Endometrial microvascular endothelial cells (primary cell): ENCODE results near the gene PALD1. TPM values are rescaled to one million over a fixed set of nuclear protein-coding genes. Genes with fewer than 3 reads are reported as not detected.
"Not testable (repeated sequence)": the region's sequence is repeated elsewhere in the genome, so short reads cannot be mapped to it uniquely, and the experiment has no call there.

ENCODE experiments used
- in situ Hi-C: cut with HindIII; loops from 2 replicates; pipeline ENCODE4 v1.10.0; 2017; ENCODE audit warnings: low sequenced_read_pairs, low pct_unique_long_range_greater_than_20kb; ENCODE audit errors: inconsistent ontology term
- total RNA-seq: library from RNA; depleted of rRNA; stranded (reverse); fragments of >200 nt; gene quantifications from one replicate; pipeline ENCODE4 v1.2.3, GENCODE V29; 2015; ENCODE audit errors: inconsistent ontology term

PALD1 gene
- total RNA-seq, 1 donor from 2014 or later = 5.3 TPM

DNA sequence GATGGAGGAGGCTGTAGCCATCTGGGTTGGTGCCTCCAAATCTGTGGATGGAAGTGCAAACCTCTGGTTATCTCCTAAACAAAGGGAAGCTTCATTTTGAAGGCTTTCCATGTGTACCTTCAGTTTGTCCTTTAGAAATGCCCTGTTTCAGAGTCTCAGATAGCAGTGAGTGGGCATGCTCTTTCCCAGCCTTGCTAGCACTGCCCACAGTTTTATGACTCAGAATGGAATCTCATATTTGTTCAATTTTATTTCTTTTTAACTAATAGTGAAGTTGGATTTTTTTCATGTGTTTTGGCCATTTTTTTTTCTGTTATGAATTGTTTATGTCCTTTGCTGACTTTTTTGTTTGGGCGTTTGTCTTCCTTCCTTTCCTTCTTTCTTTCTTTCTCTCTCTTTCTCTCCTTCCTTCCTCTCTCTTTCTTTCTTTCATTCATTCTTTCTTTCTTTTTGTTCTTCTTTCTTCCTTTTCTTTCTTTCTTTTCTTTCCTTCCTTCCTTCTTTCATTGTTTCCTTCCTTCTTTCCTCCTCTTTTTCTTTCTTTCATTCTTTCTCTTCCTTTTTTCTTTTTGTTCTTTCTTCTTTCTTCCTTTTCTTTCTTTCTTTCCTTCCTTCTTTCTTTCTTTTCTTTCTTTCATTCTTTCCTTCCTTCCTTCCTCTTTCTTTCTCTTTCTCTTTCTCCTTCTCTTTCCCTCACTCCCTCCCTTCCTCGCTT lies 98.4 kb downstream of the PALD1 start:
- in situ Hi-C loops = no loop called here

DNA sequence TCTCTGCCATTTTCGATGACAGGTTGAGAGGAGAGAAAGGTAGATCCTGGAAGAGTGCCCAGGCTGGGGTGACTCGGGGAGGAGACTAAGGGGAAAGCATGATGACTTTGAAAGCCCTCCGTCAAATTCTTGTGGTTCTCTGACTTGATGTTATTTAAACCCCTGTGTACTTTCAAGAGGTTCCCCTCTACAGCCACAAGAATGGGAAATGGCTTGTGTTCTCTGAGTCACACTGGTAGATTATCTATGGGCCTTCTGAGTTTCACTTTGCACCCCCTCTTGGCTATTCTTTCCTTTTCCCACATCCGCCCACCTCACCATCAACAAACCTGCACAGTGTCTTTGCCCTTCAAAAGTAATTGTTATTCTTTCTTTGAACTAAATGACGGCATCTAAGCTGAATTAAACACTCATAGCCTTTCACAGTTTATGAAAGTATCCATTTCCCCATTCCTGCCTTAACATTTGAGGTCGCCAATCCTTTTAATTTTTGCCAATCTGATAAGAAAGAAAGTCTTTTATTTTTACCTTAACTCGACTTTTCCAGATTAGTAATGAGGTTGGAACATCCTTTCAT lies 99.9 kb downstream of the PALD1 start:
- in situ Hi-C loops = no loop called here

DNA sequence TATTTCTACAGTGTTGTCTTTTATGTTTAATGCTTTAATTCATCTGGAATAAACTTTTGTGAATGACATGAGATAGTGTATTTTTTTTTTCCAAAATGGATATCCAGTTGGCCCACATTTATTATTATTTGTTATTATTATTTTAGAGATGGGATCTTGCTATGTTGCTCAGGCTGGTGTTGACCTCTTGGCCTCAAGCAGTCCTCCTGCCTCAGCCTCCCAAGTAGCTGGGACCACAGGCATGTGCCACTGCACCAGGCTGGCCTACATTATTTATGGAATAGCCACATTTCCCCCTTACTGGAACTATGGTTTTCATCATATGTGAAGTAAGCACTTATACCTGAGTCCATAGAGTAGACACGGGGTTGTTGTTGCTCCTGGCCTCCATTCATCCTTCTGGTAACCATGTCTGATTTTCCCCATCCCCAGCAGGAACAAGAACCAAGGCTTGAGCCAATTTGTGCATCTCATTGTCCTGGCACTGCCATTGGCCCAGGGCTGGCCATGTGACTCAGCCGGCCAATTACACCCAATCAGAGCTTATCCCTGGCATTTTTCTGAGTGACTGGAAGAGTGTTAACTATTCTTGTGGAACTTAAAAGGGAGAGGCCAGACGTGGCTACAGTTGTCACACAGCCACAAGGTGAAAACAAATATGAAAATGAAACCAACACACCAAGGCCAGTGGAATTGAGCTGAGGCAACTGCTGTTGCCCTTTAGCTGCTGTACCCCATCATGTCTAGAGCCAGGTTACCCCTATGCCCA lies 100.9 kb downstream of the PALD1 start:
- in situ Hi-C loops = no loop called here

DNA sequence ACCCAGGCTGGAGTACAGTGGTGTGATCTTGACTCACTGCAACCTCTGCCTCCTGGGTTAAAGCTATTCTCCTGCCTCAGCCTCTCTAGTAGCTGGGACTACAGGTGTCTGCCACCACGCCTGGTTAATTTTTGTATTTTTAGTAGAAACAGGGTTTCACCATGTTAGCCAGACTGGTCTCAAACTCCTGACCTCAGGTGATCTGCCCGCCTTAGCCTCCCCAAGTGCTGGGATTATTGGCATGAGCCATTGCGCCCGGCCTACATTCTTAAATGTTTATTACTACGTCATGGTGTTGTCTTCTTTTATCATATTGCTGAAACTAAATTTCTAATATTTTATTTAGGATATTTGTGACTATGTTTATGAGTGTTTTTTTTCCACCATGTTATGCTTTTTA lies 102.6 kb downstream of the PALD1 start:
- in situ Hi-C loops = not testable (repeated sequence)

DNA sequence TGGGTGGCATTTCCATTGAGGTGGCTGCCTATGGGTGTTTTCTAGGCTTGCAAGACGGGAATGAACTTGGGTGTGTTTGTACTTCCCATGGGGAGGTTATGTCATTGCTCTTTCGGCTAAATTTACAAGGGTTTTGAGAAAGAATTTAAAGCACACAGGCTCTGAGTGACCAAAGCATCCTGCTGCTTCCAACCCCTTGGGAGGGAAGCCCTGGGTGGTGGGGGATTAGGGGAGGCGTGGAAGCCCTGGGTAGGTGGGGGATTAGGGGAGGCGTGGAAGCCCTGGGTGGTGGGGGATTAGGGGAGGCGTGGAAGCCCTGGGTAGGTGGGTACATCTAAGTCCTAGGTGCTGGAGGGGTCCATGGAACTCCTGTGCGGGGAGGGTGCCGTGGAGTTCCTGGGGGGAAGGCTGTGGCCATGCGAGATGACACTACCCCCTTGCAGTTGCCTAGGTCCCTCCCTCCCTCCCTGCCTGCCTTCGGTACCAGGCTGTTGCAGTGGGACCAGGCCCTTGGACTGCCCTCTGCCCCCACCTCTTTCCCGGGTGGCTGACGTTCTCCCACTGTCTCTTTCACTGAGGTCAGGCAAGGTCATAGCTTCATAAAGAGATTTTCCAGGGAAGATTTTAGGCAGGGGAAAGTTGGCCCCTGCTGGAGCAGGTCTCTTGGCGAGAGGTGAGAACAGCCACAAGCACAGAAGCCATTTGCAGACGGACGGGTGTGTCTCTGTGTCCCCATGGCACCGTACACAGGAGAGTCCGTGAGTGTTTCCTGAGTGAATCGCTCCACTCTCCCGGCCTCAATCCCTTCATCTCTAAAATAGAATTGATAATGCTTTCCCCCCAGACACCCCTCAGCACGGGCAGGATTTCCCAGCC lies 104.5 kb downstream of the PALD1 start:
- in situ Hi-C loops = no loop called here

DNA sequence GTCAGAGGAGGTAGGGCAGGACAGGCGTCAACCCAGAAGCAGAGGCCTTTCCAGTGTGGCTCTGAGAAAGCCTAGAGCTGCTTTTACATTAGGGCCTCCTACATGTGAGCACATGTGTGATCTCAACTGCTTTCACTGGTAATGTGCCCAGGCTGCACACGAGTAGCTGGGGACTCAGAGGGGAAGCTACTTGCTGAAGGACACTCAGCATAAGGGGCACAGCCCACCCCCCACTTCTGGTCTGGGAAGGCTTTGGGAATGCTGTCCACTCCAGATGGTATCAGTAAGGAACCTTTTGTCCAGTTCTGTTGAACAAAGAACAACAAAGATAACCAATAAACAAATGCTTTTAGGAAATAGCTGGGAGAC lies 105.1 kb downstream of the PALD1 start:
- in situ Hi-C loops = no loop called here

DNA sequence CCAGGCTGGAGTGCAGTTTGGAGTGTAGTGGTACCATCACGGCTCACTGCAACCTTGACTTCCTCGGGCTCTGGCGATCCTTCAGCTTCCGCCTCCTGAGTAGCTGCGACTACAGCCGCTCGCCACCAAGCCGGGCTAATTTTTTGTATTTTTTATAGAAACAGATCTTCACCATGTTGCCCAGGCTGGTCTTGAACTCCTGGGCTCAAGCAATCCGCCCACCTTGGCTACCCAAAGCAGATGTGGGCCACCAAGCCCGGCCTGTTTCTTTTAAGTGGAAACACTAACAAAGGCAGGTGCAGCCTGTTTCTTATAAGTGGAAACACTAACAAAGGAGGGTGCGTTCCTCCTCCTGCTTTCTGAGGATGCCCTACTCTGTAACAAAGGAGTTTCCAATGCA lies 105.8 kb downstream of the PALD1 start:
- in situ Hi-C loops = no loop called here

DNA sequence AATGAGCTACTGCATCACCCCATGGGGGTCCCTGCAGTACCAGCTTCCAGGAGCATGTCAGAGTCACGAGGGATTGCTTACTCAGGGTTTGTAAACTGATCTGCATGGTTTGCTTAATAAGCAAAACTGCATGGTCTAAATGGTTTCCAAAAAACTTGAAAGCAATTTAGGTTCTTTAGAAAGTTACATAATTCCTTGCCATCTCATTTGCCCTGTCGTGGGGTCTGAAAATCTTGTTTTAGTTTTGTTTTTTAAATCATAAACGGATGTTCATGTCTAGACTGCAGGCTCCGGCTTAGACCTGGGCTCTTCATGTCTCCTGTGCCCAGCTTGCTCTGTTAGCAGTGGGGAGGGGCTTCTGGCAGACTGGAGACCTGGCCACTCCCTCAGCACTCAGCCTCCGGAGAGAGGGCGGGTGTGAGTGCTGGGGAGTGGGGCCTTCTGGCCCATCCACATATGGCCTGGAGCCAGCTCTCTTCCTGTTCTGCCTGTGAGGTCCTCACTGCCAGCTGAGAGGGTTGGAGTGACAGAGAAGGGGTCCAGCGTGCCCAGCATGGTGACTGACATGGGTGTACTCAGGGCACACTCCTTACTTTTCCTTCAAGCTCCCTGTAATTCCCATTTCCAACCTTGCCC lies 106.5 kb downstream of the PALD1 start:
- in situ Hi-C loops = no loop called here

DNA sequence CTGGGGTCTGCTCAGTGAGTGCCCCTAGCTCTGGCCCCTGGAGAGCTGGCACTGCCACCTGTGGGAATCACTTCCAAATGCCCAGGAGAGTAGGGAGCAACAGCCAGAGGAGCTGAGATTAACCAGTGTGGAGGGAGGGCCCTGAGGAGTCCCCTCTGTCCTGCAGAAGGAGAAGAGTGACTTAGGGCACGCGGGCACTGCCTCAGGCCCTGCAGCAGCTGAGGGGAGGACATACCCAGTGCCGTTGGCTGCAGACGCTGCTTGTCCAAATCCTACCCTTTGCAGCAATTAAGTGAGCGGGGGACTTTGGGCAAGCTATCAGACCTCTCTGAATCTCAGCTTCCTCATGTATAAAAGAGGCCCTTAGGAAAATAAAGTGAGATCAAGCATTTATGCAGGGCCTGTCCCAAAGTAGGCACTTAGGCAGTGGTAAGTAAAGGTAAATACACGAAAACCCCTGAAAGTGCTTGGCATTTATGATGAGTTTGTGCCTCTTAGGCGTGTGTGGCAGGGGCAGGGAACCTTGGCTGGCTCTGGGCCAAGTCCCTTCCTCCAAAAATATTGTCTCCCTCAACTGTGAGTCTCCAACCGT lies 107.1 kb downstream of the PALD1 start:
- in situ Hi-C loops = no loop called here

DNA sequence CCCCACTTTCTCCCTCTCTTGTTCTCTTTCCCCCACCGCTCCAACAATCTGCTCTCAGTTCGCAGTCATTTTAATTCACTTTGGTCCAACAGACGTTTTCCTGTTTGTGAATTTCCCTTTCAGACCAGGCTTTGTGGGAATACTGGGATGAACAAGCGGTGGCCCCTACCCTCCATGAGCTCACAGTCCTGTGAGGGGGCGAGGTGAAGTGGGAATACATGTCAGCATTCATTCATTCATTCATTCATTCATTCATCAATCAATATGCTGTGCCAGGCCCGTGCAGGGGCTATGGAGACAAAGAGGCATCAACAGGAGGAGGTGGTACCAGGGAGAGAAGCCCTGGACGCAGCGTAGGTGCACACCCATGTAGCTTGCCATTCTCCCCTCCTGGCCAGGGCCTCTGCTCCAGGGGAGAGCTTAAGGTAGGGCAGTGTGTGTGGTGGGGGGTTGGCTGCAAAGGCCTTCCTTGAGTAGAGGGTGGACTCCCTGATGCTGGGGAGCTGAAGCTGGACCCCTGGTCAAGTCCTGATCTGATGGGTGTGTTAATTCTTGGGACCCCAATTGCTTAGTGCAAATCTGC lies 107.9 kb downstream of the PALD1 start:
- in situ Hi-C loops = no loop called here

DNA sequence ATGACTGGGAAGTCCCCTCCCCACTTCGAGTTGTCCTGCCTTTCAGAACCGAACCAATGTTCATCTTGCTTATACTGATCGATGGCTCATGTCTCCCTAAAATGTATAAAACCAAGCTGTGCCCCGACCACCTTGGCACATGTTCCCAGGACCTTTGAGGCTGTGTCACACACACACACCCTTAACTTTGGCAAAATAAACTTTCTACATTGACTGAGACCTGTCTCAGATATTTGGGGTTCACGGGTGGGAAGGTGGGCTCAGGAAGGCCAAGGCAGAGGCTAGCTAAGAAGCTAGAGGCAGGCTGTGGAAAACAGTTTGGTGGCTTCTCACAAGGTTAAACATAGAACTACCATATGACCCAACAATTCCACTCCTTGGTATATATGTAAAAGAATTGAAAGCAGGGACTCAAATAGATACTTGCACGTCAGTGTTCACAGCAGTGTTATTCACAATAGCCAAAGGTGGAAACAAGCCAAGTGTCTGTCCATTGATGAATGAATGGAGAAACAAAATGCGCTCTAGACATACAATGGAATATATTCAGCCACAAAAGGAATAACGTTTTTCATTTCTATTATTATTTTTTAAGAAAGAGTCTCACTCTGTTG lies 108.6 kb downstream of the PALD1 start:
- in situ Hi-C loops = no loop called here

DNA sequence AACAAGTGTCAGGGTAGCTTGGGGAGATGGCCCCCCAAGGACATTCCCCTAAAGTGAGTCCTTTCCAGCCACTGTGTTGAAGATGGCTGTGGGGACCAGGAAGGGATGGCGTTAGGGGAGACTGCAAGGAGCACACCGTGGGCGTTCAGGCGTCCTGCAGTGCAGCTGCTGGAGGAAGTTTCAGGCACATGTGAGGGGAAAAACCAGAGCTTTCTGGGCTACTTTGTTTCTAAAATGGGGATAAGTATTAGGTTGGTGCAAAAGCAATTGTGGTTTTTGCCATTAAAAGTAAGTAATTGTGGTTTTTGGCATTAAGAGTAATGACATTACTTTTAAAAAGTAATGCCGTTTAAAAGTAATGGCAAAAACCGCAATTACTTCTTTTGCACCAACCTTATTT lies 109.7 kb downstream of the PALD1 start:
- in situ Hi-C loops = no loop called here

DNA sequence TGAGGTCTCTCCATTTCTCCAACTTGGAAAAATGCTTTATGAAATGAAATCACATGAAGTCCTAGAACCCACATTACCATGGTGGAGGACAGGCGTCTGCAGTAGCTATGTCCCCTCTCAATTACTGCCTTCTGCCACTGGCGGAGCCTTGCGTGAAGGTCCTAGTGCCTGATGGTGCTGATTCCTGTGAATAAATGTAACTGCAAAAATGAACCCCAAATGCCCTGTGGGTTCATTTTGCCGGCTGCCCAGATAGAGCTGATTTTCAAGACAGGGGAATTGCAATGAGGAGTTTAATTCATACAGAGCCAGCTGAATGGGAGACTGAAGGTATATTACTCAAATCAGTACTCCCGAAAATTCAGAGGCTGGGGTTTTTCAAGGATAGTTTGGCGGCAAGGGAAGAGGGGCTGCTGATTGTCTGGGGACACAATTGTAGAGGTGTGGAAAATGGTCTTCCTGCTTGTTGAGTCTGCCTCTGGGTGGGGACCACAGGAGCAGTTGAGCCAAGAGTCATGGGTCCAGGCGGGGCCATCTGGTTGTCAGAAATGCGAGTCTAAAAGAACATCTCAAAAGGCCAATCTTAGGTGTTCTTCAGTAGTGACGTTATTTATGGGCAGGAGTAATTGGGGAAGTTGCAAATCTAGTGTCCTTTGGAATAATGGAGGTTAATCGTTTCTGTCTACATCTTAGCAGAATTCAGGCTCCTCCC lies 110.4 kb downstream of the PALD1 start:
- in situ Hi-C loops = no loop called here

DNA sequence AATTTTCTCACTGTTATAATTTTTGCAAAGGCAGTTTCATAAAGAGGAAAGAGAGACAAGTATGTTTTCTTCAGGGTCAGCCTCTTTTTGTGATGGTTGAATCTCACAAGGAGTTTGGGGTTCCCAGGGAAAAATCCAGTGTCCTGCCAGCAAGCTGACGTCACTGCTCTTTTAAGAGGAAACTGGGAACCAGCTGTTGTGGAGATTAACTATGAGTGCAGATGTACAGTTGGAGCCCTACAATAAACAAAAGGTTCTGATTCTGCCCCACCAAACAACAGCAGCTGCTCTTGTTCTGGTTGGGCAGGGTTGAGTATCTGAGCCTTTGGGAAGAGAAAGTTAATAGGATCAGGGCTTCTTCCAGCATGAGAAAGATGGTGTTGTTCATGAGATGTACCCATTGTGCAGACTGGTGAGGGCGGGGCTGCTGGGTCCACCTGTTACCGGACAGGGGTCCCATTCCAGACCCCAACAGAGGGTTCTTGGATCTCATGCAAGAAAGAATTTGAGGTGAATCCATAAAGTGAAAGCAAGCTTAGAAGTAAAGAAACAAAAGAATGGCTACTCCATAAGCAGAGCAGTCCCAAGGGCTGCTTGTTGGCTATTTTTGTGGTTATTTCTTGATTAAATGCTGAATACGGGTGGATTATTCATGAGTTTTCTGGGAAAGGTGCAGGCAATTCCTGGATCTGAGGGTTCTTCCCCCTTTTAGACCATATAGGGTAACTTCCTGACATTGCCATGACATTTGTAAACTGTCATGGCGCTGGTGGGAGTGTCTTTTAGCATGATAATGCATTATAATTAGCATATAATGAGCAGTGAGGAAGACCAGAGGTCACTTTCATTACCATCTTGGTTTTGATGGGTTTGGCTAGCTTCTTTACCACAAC lies 111.4 kb downstream of the PALD1 start:
- in situ Hi-C loops = no loop called here

DNA sequence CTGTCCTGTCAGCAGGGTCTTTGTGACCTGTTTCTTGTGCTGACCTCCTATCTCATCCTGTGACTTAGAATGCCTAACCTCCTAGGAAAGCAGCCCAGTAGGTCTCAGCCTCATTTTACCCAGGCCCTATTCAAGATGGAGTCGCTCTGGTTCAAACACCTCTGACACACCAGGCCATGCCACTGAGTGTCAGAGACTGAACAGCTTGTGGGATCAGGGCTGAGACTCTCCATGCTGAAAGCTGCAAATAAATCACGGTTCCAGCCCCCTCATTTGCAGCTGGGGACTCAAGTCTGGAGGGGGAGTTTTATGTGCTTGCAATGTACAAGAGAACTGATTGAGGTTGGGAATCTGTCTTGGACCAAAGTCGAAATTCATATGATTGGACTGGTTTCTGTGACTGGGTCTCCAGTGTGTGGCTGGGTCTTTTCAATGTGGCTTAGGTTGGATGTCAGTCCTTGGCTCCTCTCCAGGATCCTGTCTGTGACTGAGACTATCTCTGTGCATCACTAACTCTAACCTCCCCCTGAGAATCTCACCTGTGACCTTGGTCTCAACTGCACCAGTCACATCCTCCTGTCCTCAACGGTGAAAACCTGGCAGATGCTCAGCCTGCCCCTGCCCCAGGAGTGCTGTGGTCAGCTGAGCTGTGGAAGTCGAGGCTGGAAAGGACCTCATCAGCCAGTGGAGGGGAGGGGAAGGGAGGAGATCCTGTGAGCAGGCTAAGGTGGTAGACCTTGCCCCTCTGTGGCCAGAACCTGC lies 112.3 kb downstream of the PALD1 start:
- in situ Hi-C loops = no loop called here
